IMR-90 (cell line): Measurements from ENCODE around the gene DIP2C. TPM values are rescaled to one million over a fixed set of nuclear protein-coding genes. Genes with fewer than 3 reads are reported as not detected.

Experiments
- ATAC-seq: fragments of 200-7000 bp; cut with Tn5 transposase; 2 replicates; pipeline ENCODE4 v1.9.1; 2020; ENCODE audit warnings: low read depth, mild to moderate bottlenecking, moderate library complexity
- BruUV-seq: library from RNA; stranded (reverse); fragments of 400-500 nt; replicated peaks from 2 replicates; lab custom pipeline; 2021; lab: Mats Ljungman, UMichigan
- CTCF ChIA-PET: fragments of 300-600 bp; formaldehyde crosslinking; extraction: SDS; loops from one replicate; lab custom pipeline; 2021; ENCODE audit warnings: antibody characterized with exemption; lab: Yijun Ruan, JAX
- POLR2A ChIA-PET: fragments of 300-600 bp; sonication (Branson Sonifier 250); formaldehyde crosslinking; loops from one replicate; lab custom pipeline; 2022; ENCODE audit warnings: antibody characterized with exemption; ENCODE audit not compliant: unreplicated experiment; lab: Charles Lee
- DNase-seq: peaks from one replicate; pipeline ENCODE4 v3.0.0; 2013
- H2AFZ ChIP-seq: replicated peaks from 2 replicates; pipeline ENCODE3; 2013; ENCODE audit warnings: low read length, mild to moderate bottlenecking; ENCODE audit not compliant: poor library complexity
- H2AK5ac ChIP-seq: 2 replicates; pipeline ENCODE4 v1.6.1; 2013; ENCODE audit warnings: low read depth, low read length, inconsistent platforms
- H2AK9ac ChIP-seq: replicated peaks from 2 replicates; pipeline ENCODE3; 2013; ENCODE audit warnings: mild to moderate bottlenecking, low read depth, low read length, moderate library complexity; ENCODE audit not compliant: poor library complexity
- H2BK120ac ChIP-seq: 2 replicates; pipeline ENCODE4 v1.6.1; 2013; ENCODE audit warnings: low read depth, low read length, inconsistent platforms
- H2BK15ac ChIP-seq: 3 replicates; pipeline ENCODE4 v1.6.1; 2013; ENCODE audit warnings: low read depth, low read length, inconsistent platforms
- H2BK20ac ChIP-seq: 2 replicates; pipeline ENCODE4 v1.6.1; 2013; ENCODE audit warnings: low read depth, mild to moderate bottlenecking, inconsistent platforms, low read length, moderate library complexity
- H2BK5ac ChIP-seq: 2 replicates; pipeline ENCODE4 v1.6.1; 2013; ENCODE audit warnings: mild to moderate bottlenecking, low read depth, low read length, inconsistent platforms; ENCODE audit not compliant: poor library complexity, severe bottlenecking
- H3K14ac ChIP-seq: replicated peaks from 2 replicates; pipeline ENCODE4 v1.6.1; 2013; ENCODE audit warnings: low read depth, low read length, inconsistent platforms
- H3K18ac ChIP-seq: 2 replicates; pipeline ENCODE4 v1.6.1; 2013; ENCODE audit warnings: low read depth, low read length, control low read depth
- H3K23ac ChIP-seq: 2 replicates; pipeline ENCODE4 v1.6.1; 2013; ENCODE audit warnings: low read depth, low read length, inconsistent platforms
- H3K27ac ChIP-seq: 2 replicates; pipeline ENCODE4 v1.5.1; 2013; ENCODE audit warnings: mild to moderate bottlenecking, control low read depth, low read length; ENCODE audit not compliant: insufficient read depth
- H3K27me3 ChIP-seq: 2 replicates; pipeline ENCODE4 v1.6.1; 2013; ENCODE audit warnings: low read length; ENCODE audit not compliant: control insufficient read depth, insufficient read depth
- H3K36me3 ChIP-seq: 2 replicates; pipeline ENCODE4 v1.6.1; 2013; ENCODE audit warnings: low read length, mixed read lengths; ENCODE audit not compliant: control insufficient read depth, insufficient read depth
- H3K4ac ChIP-seq: 2 replicates; pipeline ENCODE4 v1.6.1; 2013; ENCODE audit warnings: low read depth, low read length, inconsistent platforms
- H3K4me1 ChIP-seq: 2 replicates; pipeline ENCODE4 v1.6.1; 2013; ENCODE audit warnings: low read length, mixed read lengths; ENCODE audit not compliant: control insufficient read depth, insufficient read depth
- H3K4me2 ChIP-seq: 2 replicates; pipeline ENCODE4 v1.6.1; 2013; ENCODE audit warnings: low read depth, mild to moderate bottlenecking, control low read depth, low read length, moderate library complexity
- H3K4me3 ChIP-seq: 2 replicates; pipeline ENCODE4 v1.5.1; 2013; ENCODE audit warnings: low read depth, mild to moderate bottlenecking, control low read depth, low read length, moderate library complexity; ENCODE audit not compliant: insufficient read depth
- H3K56ac ChIP-seq: 2 replicates; pipeline ENCODE4 v1.6.1; 2013; ENCODE audit warnings: low read length, inconsistent platforms; ENCODE audit not compliant: insufficient read depth; ENCODE audit errors: extremely low read depth
- H3K79me1 ChIP-seq, 2 experiments: 2 replicates each; pipeline ENCODE4 v1.6.1; 2013; ENCODE audit warnings: low read length in 2 of 2, inconsistent platforms in 1 of 2, low read depth in 1 of 2
- H3K9ac ChIP-seq: 2 replicates; pipeline ENCODE4 v1.6.1; 2013; ENCODE audit warnings: low read depth, low read length, control low read depth
- H3K9me1 ChIP-seq: 2 replicates; pipeline ENCODE4 v1.6.1; 2013; ENCODE audit warnings: low read length, inconsistent platforms; ENCODE audit not compliant: insufficient read depth
- H3K9me3 ChIP-seq: 2 replicates; pipeline ENCODE4 v1.6.1; 2013; ENCODE audit warnings: low read length; ENCODE audit not compliant: control insufficient read depth, insufficient read depth
- H4K20me1 ChIP-seq: 2 replicates; pipeline ENCODE4 v1.6.1; 2013; ENCODE audit warnings: low read length, inconsistent platforms; ENCODE audit not compliant: insufficient read depth
- H4K5ac ChIP-seq: 2 replicates; pipeline ENCODE4 v1.6.1; 2013; ENCODE audit warnings: mild to moderate bottlenecking, low read depth, low read length, control low read depth
- H4K8ac ChIP-seq, 2 experiments: 2 replicates each; pipeline ENCODE4 v1.6.1; 2013; ENCODE audit warnings: low read depth in 2 of 2, low read length in 2 of 2, control low read depth in 1 of 2, inconsistent platforms in 1 of 2
- H4K91ac ChIP-seq: 2 replicates; pipeline ENCODE4 v1.6.1; 2013; ENCODE audit warnings: low read depth, low read length, inconsistent platforms; ENCODE audit not compliant: insufficient read depth
- BHLHE40 ChIP-seq: fragments of 150-350 bp; IDR thresholded peaks from 2 replicates; pipeline ENCODE4 v1.6.1; 2016; ENCODE audit warnings: mild to moderate bottlenecking, low read depth, low read length
- CEBPB ChIP-seq: IDR thresholded peaks from 2 replicates; pipeline ENCODE4 v1.6.1; 2012; ENCODE audit warnings: low read depth, low read length, improper control_type of control experiment
- CHD1 ChIP-seq: IDR thresholded peaks from 2 replicates; pipeline ENCODE4 v1.6.1; 2012; ENCODE audit warnings: low read depth, low read length, improper control_type of control experiment
- CTCF ChIP-seq: conservative IDR thresholded peaks from 2 replicates; pipeline ENCODE4 v1.5.1; 2012; ENCODE audit warnings: mild to moderate bottlenecking, low read depth, low read length, improper control_type of control experiment
- ELK1 ChIP-seq: fragments of 150-350 bp; IDR thresholded peaks from 2 replicates; pipeline ENCODE4 v1.6.1; 2016; ENCODE audit warnings: low read depth, mild to moderate bottlenecking, low read length, moderate library complexity, borderline replicate concordance
- FOS ChIP-seq: fragments of 150-350 bp; IDR thresholded peaks from 2 replicates; pipeline ENCODE4 v1.6.1; 2016; ENCODE audit warnings: low read depth, low read length
- MAFK ChIP-seq: IDR thresholded peaks from 2 replicates; pipeline ENCODE4 v1.6.1; 2012; ENCODE audit warnings: low read depth, low read length, improper control_type of control experiment
- MAZ ChIP-seq: IDR thresholded peaks from 2 replicates; pipeline ENCODE4 v1.6.1; 2012; ENCODE audit warnings: low read depth, mild to moderate bottlenecking, low read length, improper control_type of control experiment, moderate library complexity, borderline replicate concordance
- MXI1 ChIP-seq: IDR thresholded peaks from 2 replicates; pipeline ENCODE4 v1.6.1; 2012; ENCODE audit warnings: low read depth, mild to moderate bottlenecking, low read length, moderate library complexity, borderline replicate concordance
- NFE2L2 ChIP-seq: fragments of 150-350 bp; IDR thresholded peaks from 2 replicates; pipeline ENCODE4 v1.6.1; 2016; ENCODE audit warnings: low read depth, mild to moderate bottlenecking, low read length
- POLR2A ChIP-seq: IDR thresholded peaks from 2 replicates; pipeline ENCODE4 v1.6.1; 2012; ENCODE audit warnings: mild to moderate bottlenecking, low read depth, low read length
- RAD21 ChIP-seq: IDR thresholded peaks from 2 replicates; pipeline ENCODE4 v1.6.1; 2012; ENCODE audit warnings: low read length, improper control_type of control experiment
- RCOR1 ChIP-seq: IDR thresholded peaks from 2 replicates; pipeline ENCODE4 v1.6.1; 2012; ENCODE audit warnings: mild to moderate bottlenecking, low read length, improper control_type of control experiment; ENCODE audit not compliant: insufficient replicate concordance
- RFX5 ChIP-seq: IDR thresholded peaks from 2 replicates; pipeline ENCODE4 v1.8.0; 2012; ENCODE audit warnings: low read depth, mild to moderate bottlenecking, low read length, moderate library complexity
- SMC3 ChIP-seq: fragments of 150-350 bp; IDR thresholded peaks from 2 replicates; pipeline ENCODE4 v1.6.1; 2016; ENCODE audit warnings: low read depth, mild to moderate bottlenecking, antibody characterized with exemption, low read length, moderate library complexity
- USF2 ChIP-seq: fragments of 150-350 bp; IDR thresholded peaks from 2 replicates; pipeline ENCODE4 v1.6.1; 2017; ENCODE audit warnings: mild to moderate bottlenecking, antibody characterized with exemption, low read length, low read depth
- WGBS, 2 experiments: methylation state at CpG; one replicate each; pipeline versions ENCODE4 v1.1.5 to v1.1.7; 2013; ENCODE audit warnings: missing lambda C conversion rate in 2 of 2; ENCODE audit not compliant: insufficient read length in 1 of 2; ENCODE audit errors: extremely low coverage in 2 of 2; 5-methylcytosine and 5-hydroxymethylcytosine counted together
- dilution Hi-C: fragments of 300-500 bp; cut with HindIII; formaldehyde crosslinking; loops from one replicate; pipeline ENCODE4 v1.14.3; 2018; ENCODE audit warnings: low sequenced_read_pairs; ENCODE audit not compliant: unreplicated experiment
- in situ Hi-C: fragments of 300-500 bp; cut with MboI; formaldehyde crosslinking; loops from 3 replicates; pipeline ENCODE4 v1.14.3; 2019; ENCODE audit warnings: low sequenced_read_pairs, inconsistent platforms, mixed read lengths
- intact Hi-C: fragments of 100-400 bp; cut with micrococcal nuclease; formaldehyde crosslinking; loops from 2 replicates; pipeline ENCODE4 v1.10.0; 2022
- polyA plus RNA-seq, 3 experiments: library from polyadenylated mRNA; depleted of rRNA; stranded (reverse); fragments of >200 nt; gene quantifications; 2 replicates each; pipeline ENCODE4 v1.2.3, GENCODE V29; 2012; ENCODE audit warnings: low replicate concordance in 1 of 3
- total RNA-seq: library from RNA; depleted of rRNA; stranded (reverse); fragments of >200 nt; gene quantifications from 2 replicates; pipeline ENCODE4 v1.2.3, GENCODE V29; 2012

The DIP2C gene
- total and polyA plus RNA-seq, 2 of the 4 experiments (the other 2 are of a cell fraction), result 8.6 to 17.3 TPM

GRCh38 chr10:372566-372965, 316.9 kb downstream of the DIP2C start:
- Histone ChIP-seq H3K9ac (no peak overlapping the region), H3K23ac (peak overlapping the region; percentile 18; the same call in 1 of the 2 replicates), H3K9me1 (peaks cover 28% of the 10 kb centered on the region), H3K4me2 (no peak overlapping the region), H2AK9ac (no peak overlapping the region), H3K18ac (0 out of 2 replicates have a peak overlapping the region, but pooled peaks have one; percentile 3), H4K8ac (peak overlapping the region in 1 of 2 experiments; percentile 26; a peak in 1 of 4 replicates), H4K20me1 (peaks cover 7% of the 10 kb centered on the region), H3K4me1 (peaks cover 29% of the 10 kb centered on the region), H3K27me3 (no peaks in the 10 kb centered on the region), H3K27ac (no peak overlapping the region), H4K91ac (peak overlapping the region; percentile 19; the same call in 1 of the 2 replicates), H2BK120ac (peak overlapping the region; percentile 44), H2BK15ac (peak overlapping the region; percentile 25; the same call in 2 of the 3 replicates), H2AK5ac (peak overlapping the region; percentile 13; the same call in 1 of the 2 replicates), H2AFZ (no peak overlapping the region), H3K79me1 (peaks cover 22 to 50% of the 10 kb centered on the region in 2 experiments), H2BK5ac (peak overlapping the region; percentile 33), H3K4me3 (no peak overlapping the region), H3K56ac (no peak overlapping the region), H3K14ac (no peak overlapping the region), H3K9me3 (no peaks in the 10 kb centered on the region), H2BK20ac (peak overlapping the region; percentile 39; the same call in 1 of the 2 replicates), H3K36me3 (peaks cover 30% of the 10 kb centered on the region), H4K5ac (no peak overlapping the region; the same call in 1 of the 2 replicates), H3K4ac (peak overlapping the region; percentile 65)
- no TSS peak for BruUV-seq
- CTCF ChIA-PET, result interaction anchor here (1.0 kb wide), 1 partner anchor 19 kb away, joined by 3 read pairs; no protein-coding TSS in a partner anchor
- DNase-seq (no peak), ATAC-seq (no peak)
- POLR2A ChIA-PET, result interaction anchor here (0.6 kb wide), 1 partner anchor 48 kb away, joined by 5 read pairs; no protein-coding TSS in a partner anchor
- TF ChIP-seq MXI1 (no peak), SMC3 (no peak), USF2 (no peak), RCOR1 (no peak), MAFK (no peak), MAZ (no peak), POLR2A (no peak), RFX5 (no peak), FOS (no peak), ELK1 (no peak), RAD21 (no peak), CTCF (no peak), CHD1 (no peak), NFE2L2 (no peak), CEBPB (no peak), BHLHE40 (no peak)
- in situ Hi-C loops (no loop called here), dilution Hi-C loops (no loop called here), intact Hi-C loops (no loop called here)
- WGBS, 2 experiments, result 66% methylated on average over 5 of the region's 17 CpGs; no CpG with 5 or more reads in 1 of the 2 experiments
